SK-N-SH (cell line): Measurements from ENCODE around the gene HDAC2. TPM values are rescaled to one million over a fixed set of nuclear protein-coding genes. Genes with fewer than 3 reads are reported as not detected.

Experiments
- CTCF ChIA-PET: fragments of 300-600, 350-600 bp; formaldehyde crosslinking; extraction: SDS; loops from one replicate; lab custom pipeline; 2021; lab: Yijun Ruan, JAX
- POLR2A ChIA-PET: fragments of 350-600 bp; sonication (Branson Sonifier 250); formaldehyde crosslinking; extraction: SDS; loops from one replicate; lab custom pipeline; 2020; ENCODE audit warnings: antibody characterized with exemption, inconsistent platforms; lab: Yijun Ruan, JAX
- DNase-seq: peaks from one replicate; pipeline ENCODE4 v3.0.0; 2012
- H2AFZ ChIP-seq: fragments of 200-600 bp; sonication (generic); 2 replicates; pipeline ENCODE4 v1.8.1; 2016; ENCODE audit warnings: antibody characterized with exemption, mild to moderate bottlenecking, low read depth
- H3F3A ChIP-seq: fragments of 200-600 bp; sonication (generic); replicated peaks from 2 replicates; pipeline ENCODE3; 2016; ENCODE audit warnings: antibody characterized with exemption, mild to moderate bottlenecking; ENCODE audit not compliant: insufficient read depth
- H3K27ac ChIP-seq, 2 experiments: fragments of 200-500 bp in 1 of 2; fragments of 200-600 bp in 1 of 2; sonication (Bioruptor generic) in 1 of 2; sonication (generic), shearing (Covaris generic) in 1 of 2; 2 replicates each; pipeline versions ENCODE4 v1.5.1 to v1.6.1; 2014 to 2016; ENCODE audit warnings: low read depth in 2 of 2, inconsistent platforms in 1 of 2, low read length in 1 of 2, mild to moderate bottlenecking in 1 of 2, mixed read lengths in 1 of 2
- H3K27me3 ChIP-seq: fragments of 200-600 bp; sonication (generic), shearing (Covaris generic); 2 replicates; pipeline ENCODE4 v1.6.1; 2016; ENCODE audit warnings: mixed run types; ENCODE audit not compliant: insufficient read depth
- H3K36me3 ChIP-seq, 2 experiments: fragments of 200-500 bp in 1 of 2; fragments of 200-600 bp in 1 of 2; sonication (Bioruptor generic) in 1 of 2; sonication (generic) in 1 of 2; replicated peaks in 1 of 2; 2 replicates each; pipeline versions ENCODE3 to v1.5.1; 2014 to 2016; ENCODE audit warnings: low read length in 1 of 2, mild to moderate bottlenecking in 1 of 2; ENCODE audit not compliant: insufficient read depth in 2 of 2, control insufficient read depth in 1 of 2
- H3K4me1 ChIP-seq, 2 experiments: fragments of 200-500 bp in 1 of 2; fragments of 200-600 bp in 1 of 2; sonication (Bioruptor generic) in 1 of 2; sonication (generic), shearing (Covaris generic) in 1 of 2; 2 replicates each; pipeline versions ENCODE4 v1.5.1 to v1.6.1; 2014 to 2016; ENCODE audit warnings: low read depth in 1 of 2, low read length in 1 of 2, mixed run types in 1 of 2; ENCODE audit not compliant: insufficient read depth in 2 of 2, control insufficient read depth in 1 of 2
- H3K4me2 ChIP-seq: fragments of 200-600 bp; sonication (generic), shearing (Covaris generic); 2 replicates; pipeline ENCODE4 v1.6.1; 2017; ENCODE audit warnings: mixed run types
- H3K4me3 ChIP-seq, 2 experiments: fragments of 200-500 bp in 1 of 2; fragments of 200-600 bp in 1 of 2; sonication (Bioruptor generic) in 1 of 2; sonication (generic), shearing (Covaris generic) in 1 of 2; 2 replicates each; pipeline versions ENCODE4 v1.5.1 to v1.8.1; 2014 to 2016; ENCODE audit warnings: low read depth in 2 of 2, inconsistent platforms in 1 of 2, low read length in 1 of 2, mild to moderate bottlenecking in 1 of 2, mixed read lengths in 1 of 2, moderate library complexity in 1 of 2
- H3K79me2 ChIP-seq: fragments of 200-600 bp; sonication (generic); 2 replicates; pipeline ENCODE4 v1.8.1; 2017; ENCODE audit warnings: mild to moderate bottlenecking; ENCODE audit not compliant: insufficient read depth
- H3K9ac ChIP-seq: fragments of 200-600 bp; sonication (generic); 2 replicates; pipeline ENCODE4 v1.6.1; 2017; ENCODE audit warnings: mixed run types
- H3K9me2 ChIP-seq: fragments of 200-600 bp; sonication (generic); 2 replicates; pipeline ENCODE4 v1.6.1; 2017; ENCODE audit warnings: mixed run types
- H3K9me3 ChIP-seq: fragments of 200-600 bp; sonication (generic); 2 replicates; pipeline ENCODE4 v1.6.1; 2017; ENCODE audit warnings: mixed run types, mild to moderate bottlenecking, moderate library complexity
- H4K20me1 ChIP-seq: fragments of 200-600 bp; sonication (generic); 2 replicates; pipeline ENCODE4 v1.6.1; 2017; ENCODE audit warnings: mild to moderate bottlenecking, mixed run types; ENCODE audit not compliant: insufficient read depth
- CHD2 ChIP-seq: fragments of 150-350 bp; IDR thresholded peaks from 2 replicates; pipeline ENCODE4 v1.6.1; 2018; ENCODE audit warnings: low read length; ENCODE audit not compliant: partially characterized antibody
- FOSL2 ChIP-seq: IDR thresholded peaks from 2 replicates; pipeline ENCODE4 v1.4.0; 2012; ENCODE audit warnings: low read depth, mild to moderate bottlenecking, moderate library complexity, borderline replicate concordance
- FOXM1 ChIP-seq: IDR thresholded peaks from 2 replicates; pipeline ENCODE4 v1.4.0; 2012; ENCODE audit warnings: low read depth, mild to moderate bottlenecking
- GATA2 ChIP-seq: sonication (generic); formaldehyde crosslinking; IDR thresholded peaks from 2 replicates; pipeline ENCODE4 v1.5.0; 2020; ENCODE audit warnings: mild to moderate bottlenecking, missing genetic modification reagents
- MEF2A ChIP-seq: IDR thresholded peaks from 2 replicates; pipeline ENCODE4 v1.4.0; 2012; ENCODE audit warnings: low read depth, borderline replicate concordance
- NFIC ChIP-seq: IDR thresholded peaks from 2 replicates; pipeline ENCODE4 v1.4.0; 2012; ENCODE audit warnings: borderline replicate concordance
- RAD21 ChIP-seq: IDR thresholded peaks from 2 replicates; pipeline ENCODE4 v1.6.1; 2012; ENCODE audit warnings: mild to moderate bottlenecking, low read length
- RXRA ChIP-seq: IDR thresholded peaks from 2 replicates; pipeline ENCODE4 v1.4.0; 2012; ENCODE audit warnings: low read depth, mild to moderate bottlenecking, borderline replicate concordance
- TAF1 ChIP-seq: IDR thresholded peaks from 2 replicates; pipeline ENCODE4 v1.6.1; 2012; ENCODE audit warnings: low read depth, mild to moderate bottlenecking, low read length, moderate library complexity, borderline replicate concordance
- TEAD4 ChIP-seq: IDR thresholded peaks from 2 replicates; pipeline ENCODE4 v1.4.0; 2012; ENCODE audit warnings: mild to moderate bottlenecking, borderline replicate concordance; ENCODE audit not compliant: insufficient read depth
- USF1 ChIP-seq: IDR thresholded peaks from 2 replicates; pipeline ENCODE4 v1.4.0; 2012; ENCODE audit warnings: low read depth, borderline replicate concordance
- YY1 ChIP-seq: IDR thresholded peaks from 2 replicates; pipeline ENCODE4 v1.4.0; 2012; ENCODE audit warnings: low read depth, mild to moderate bottlenecking
- WGBS: methylation state at CpG from one replicate; pipeline ENCODE4 v1.1.6; 2017; ENCODE audit warnings: low lambda C conversion rate; 5-methylcytosine and 5-hydroxymethylcytosine counted together
- polyA plus RNA-seq, 3 experiments: library from polyadenylated mRNA; depleted of rRNA; stranded (reverse); fragments of >200 nt; gene quantifications; 2 replicates each; pipeline ENCODE4 v1.2.3, GENCODE V29; 2012
- TF ChIP-seq, protein P1 (sequence below): IDR thresholded peaks from 2 replicates; pipeline ENCODE4 v1.6.1; 2012; ENCODE audit warnings: mild to moderate bottlenecking, low read depth, low read length, moderate library complexity
- TF ChIP-seq, protein P2 (sequence below): IDR thresholded peaks from 2 replicates; pipeline ENCODE4; 2012
- TF ChIP-seq, protein P3 (sequence below): fragments of 150-350 bp; IDR thresholded peaks from 2 replicates; pipeline ENCODE4 v1.6.1; 2016; ENCODE audit warnings: mild to moderate bottlenecking, low read depth, low read length

HDAC2 gene
- polyA plus RNA-seq, 1 of the 3 experiments (the other 2 are of a cell fraction): 90.4 TPM

GRCh38 chr6:114008331-114008730 is 37.4 kb upstream of the HDAC2 start (continued):
- TF ChIP-seq, protein P1, sequence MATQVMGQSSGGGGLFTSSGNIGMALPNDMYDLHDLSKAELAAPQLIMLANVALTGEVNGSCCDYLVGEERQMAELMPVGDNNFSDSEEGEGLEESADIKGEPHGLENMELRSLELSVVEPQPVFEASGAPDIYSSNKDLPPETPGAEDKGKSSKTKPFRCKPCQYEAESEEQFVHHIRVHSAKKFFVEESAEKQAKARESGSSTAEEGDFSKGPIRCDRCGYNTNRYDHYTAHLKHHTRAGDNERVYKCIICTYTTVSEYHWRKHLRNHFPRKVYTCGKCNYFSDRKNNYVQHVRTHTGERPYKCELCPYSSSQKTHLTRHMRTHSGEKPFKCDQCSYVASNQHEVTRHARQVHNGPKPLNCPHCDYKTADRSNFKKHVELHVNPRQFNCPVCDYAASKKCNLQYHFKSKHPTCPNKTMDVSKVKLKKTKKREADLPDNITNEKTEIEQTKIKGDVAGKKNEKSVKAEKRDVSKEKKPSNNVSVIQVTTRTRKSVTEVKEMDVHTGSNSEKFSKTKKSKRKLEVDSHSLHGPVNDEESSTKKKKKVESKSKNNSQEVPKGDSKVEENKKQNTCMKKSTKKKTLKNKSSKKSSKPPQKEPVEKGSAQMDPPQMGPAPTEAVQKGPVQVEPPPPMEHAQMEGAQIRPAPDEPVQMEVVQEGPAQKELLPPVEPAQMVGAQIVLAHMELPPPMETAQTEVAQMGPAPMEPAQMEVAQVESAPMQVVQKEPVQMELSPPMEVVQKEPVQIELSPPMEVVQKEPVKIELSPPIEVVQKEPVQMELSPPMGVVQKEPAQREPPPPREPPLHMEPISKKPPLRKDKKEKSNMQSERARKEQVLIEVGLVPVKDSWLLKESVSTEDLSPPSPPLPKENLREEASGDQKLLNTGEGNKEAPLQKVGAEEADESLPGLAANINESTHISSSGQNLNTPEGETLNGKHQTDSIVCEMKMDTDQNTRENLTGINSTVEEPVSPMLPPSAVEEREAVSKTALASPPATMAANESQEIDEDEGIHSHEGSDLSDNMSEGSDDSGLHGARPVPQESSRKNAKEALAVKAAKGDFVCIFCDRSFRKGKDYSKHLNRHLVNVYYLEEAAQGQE: no peak
- TF ChIP-seq FOSL2 (no peak), GATA2 (CRISPR knock-in tag) (no peak), RAD21 (no peak)

GRCh38 chr6:114007516-114007915 is 36.6 kb upstream of the HDAC2 start:
- Histone ChIP-seq H2AFZ (no peak overlapping the region), H3K9me2 (no peaks in the 10 kb centered on the region), H3K36me3 (no peaks in the 10 kb centered on the region), H3K27ac (no peak overlapping the region), H3K4me1 (no peaks in the 10 kb centered on the region), H3K4me3 (no peak overlapping the region), H3K9me3 (no peaks in the 10 kb centered on the region), H3F3A (no peaks in the 10 kb centered on the region), H3K4me2 (no peak overlapping the region), H3K79me2 (no peaks in the 10 kb centered on the region), H3K9ac (no peak overlapping the region), H4K20me1 (no peaks in the 10 kb centered on the region), H3K27me3 (no peaks in the 10 kb centered on the region)
- WGBS: 79% methylated on average over 2 of the region's 2 CpGs
- CTCF ChIA-PET: no interaction called here
- no peak for DNase-seq
- POLR2A ChIA-PET: no interaction called here
- TF ChIP-seq CHD2 (no peak), MEF2A (no peak), TEAD4 (no peak), NFIC (no peak), TAF1 (no peak), USF1 (no peak), FOXM1 (no peak), RXRA (no peak), YY1 (no peak), RAD21 (no peak)
- TF ChIP-seq, protein P2, sequence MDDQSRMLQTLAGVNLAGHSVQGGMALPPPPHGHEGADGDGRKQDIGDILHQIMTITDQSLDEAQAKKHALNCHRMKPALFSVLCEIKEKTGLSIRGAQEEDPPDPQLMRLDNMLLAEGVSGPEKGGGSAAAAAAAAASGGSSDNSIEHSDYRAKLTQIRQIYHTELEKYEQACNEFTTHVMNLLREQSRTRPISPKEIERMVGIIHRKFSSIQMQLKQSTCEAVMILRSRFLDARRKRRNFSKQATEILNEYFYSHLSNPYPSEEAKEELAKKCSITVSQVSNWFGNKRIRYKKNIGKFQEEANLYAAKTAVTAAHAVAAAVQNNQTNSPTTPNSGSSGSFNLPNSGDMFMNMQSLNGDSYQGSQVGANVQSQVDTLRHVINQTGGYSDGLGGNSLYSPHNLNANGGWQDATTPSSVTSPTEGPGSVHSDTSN: no peak
- TF ChIP-seq, protein P3, sequence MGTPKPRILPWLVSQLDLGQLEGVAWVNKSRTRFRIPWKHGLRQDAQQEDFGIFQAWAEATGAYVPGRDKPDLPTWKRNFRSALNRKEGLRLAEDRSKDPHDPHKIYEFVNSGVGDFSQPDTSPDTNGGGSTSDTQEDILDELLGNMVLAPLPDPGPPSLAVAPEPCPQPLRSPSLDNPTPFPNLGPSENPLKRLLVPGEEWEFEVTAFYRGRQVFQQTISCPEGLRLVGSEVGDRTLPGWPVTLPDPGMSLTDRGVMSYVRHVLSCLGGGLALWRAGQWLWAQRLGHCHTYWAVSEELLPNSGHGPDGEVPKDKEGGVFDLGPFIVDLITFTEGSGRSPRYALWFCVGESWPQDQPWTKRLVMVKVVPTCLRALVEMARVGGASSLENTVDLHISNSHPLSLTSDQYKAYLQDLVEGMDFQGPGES: no peak
